Transverse colon (tissue), 4 donors: ENCODE data around the gene CLDN14.

Source experiments
- CTCF ChIP-seq, 5 experiments: fragments of 200-600 bp in 3 of 5; fragments of 450-650 bp in 2 of 5; sonication (generic) in 3 of 5; IDR thresholded peaks; 1 replicate in 2 of 5; 2 replicates in 3 of 5; pipeline ENCODE4 v1.5.1; 2016 to 2017; ENCODE audit warnings: antibody characterized with exemption in 5 of 5, inconsistent platforms in 3 of 5, mild to moderate bottlenecking in 2 of 5, moderate library complexity in 1 of 5
- EP300 ChIP-seq: sonication (generic); formaldehyde crosslinking; IDR thresholded peaks from one replicate; pipeline ENCODE4 v1.6.1; 2017; ENCODE audit warnings: antibody characterized with exemption, low read depth
- POLR2A ChIP-seq: fragments of 450-650 bp; IDR thresholded peaks from one replicate; pipeline ENCODE4 v1.6.1; 2016; ENCODE audit warnings: antibody characterized with exemption, mild to moderate bottlenecking, moderate library complexity
- POLR2AphosphoS5 ChIP-seq, 3 donors: sonication (generic); formaldehyde crosslinking; IDR thresholded peaks; one replicate each; pipeline ENCODE4 v1.6.1; 2016; ENCODE audit warnings: antibody characterized with exemption in 3 of 3

- TF ChIP-seq CTCF (IDR thresholded peaks at IDR 0.05) (no peak), POLR2A (no peak), POLR2AphosphoS5 (IDR thresholded peaks at IDR 0.05) (no peak), EP300 (no peak)
These were observed 48.7 kb downstream of the CLDN14 start for GRCh38 chr21:36431252-36431651.
